Measurements from ENCODE around the gene ENO4. TPM values are rescaled to one million over a fixed set of nuclear protein-coding genes. Genes with fewer than 3 reads are reported as not detected.

Gene ENO4
- total RNA-seq, 1 experiment from 2014 or later, result 0.42 TPM

- POLR2A ChIA-PET, result no interaction called here
- H3K4me1 Mint-ChIP-seq, result peaks cover 13% of the 10 kb centered on the region
- no peak overlapping the region for H3K4me3 Mint-ChIP-seq
- no peak overlapping the region for H3K27ac Mint-ChIP-seq
- H3K36me3 Mint-ChIP-seq, result no peaks in the 10 kb centered on the region
- DNase-seq (ENCODE audit: low spot score) (no peak), ATAC-seq (no peak)
- CTCF ChIA-PET, result no interaction called here
- H3K9me3 Mint-ChIP-seq, result no peaks in the 10 kb centered on the region
- H3K27me3 Mint-ChIP-seq (ENCODE audit: low read depth), result no peaks in the 10 kb centered on the region
- TF ChIP-seq CDX4 (CRISPR knock-in tag; IDR thresholded peaks at IDR 0.05; ENCODE audit: borderline replicate concordance) (no peak), AFF4 (CRISPR knock-in tag; IDR thresholded peaks at IDR 0.05; ENCODE audit: borderline replicate concordance) (no peak), RELA (CRISPR knock-in tag; IDR thresholded peaks at IDR 0.05; ENCODE audit: borderline replicate concordance) (no peak), SOX15 (CRISPR knock-in tag; IDR thresholded peaks at IDR 0.05) (no peak), ETV6 (CRISPR knock-in tag; IDR thresholded peaks at IDR 0.05) (no peak), PRRX2 (CRISPR knock-in tag; IDR thresholded peaks at IDR 0.05) (no peak), ZNF281 (CRISPR knock-in tag; IDR thresholded peaks at IDR 0.05) (no peak), ZNF671 (CRISPR knock-in tag; IDR thresholded peaks at IDR 0.05) (no peak), NFE2L1 (CRISPR knock-in tag; IDR thresholded peaks at IDR 0.05) (no peak), ZBTB43 (CRISPR knock-in tag; IDR thresholded peaks at IDR 0.05) (no peak), PRDM15 (CRISPR knock-in tag; IDR thresholded peaks at IDR 0.05) (no peak), HMGXB4 (CRISPR knock-in tag; IDR thresholded peaks at IDR 0.05) (no peak), RORB (CRISPR knock-in tag; IDR thresholded peaks at IDR 0.05) (no peak), IRF1 (CRISPR knock-in tag; IDR thresholded peaks at IDR 0.05) (no peak), USF2 (CRISPR knock-in tag; IDR thresholded peaks at IDR 0.05) (no peak), NR1H2 (CRISPR knock-in tag; IDR thresholded peaks at IDR 0.05) (no peak), JUN (CRISPR knock-in tag; IDR thresholded peaks at IDR 0.05) (no peak), JAZF1 (CRISPR knock-in tag; IDR thresholded peaks at IDR 0.05) (no peak)
Measured at GRCh38 chr10:116864436-116864835, 15.1 kb downstream of the ENO4 start.

All from WTC11 (cell line).